ENCODE results near the gene ARMH4.

DNA sequence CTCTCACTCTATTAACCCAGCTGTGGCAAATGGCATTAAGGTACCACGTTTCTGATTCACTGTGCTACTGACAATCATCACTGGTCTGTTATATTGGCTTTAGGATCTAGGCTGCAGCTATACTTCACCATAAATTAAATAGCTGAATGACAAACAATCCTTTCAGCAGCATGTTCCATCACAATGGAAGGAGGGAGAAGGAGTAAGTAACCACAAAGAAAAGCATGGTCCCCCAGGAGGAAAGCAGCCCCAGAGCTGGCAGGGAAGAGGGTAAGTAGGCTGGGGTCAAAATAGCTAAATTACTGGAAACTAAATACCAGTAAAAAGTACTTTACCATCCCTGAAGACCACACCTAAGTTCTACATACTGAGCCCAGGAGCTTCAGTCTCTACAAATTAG lies 2.8 kb downstream of the ARMH4 start:
- TF ChIP-seq, protein P1, sequence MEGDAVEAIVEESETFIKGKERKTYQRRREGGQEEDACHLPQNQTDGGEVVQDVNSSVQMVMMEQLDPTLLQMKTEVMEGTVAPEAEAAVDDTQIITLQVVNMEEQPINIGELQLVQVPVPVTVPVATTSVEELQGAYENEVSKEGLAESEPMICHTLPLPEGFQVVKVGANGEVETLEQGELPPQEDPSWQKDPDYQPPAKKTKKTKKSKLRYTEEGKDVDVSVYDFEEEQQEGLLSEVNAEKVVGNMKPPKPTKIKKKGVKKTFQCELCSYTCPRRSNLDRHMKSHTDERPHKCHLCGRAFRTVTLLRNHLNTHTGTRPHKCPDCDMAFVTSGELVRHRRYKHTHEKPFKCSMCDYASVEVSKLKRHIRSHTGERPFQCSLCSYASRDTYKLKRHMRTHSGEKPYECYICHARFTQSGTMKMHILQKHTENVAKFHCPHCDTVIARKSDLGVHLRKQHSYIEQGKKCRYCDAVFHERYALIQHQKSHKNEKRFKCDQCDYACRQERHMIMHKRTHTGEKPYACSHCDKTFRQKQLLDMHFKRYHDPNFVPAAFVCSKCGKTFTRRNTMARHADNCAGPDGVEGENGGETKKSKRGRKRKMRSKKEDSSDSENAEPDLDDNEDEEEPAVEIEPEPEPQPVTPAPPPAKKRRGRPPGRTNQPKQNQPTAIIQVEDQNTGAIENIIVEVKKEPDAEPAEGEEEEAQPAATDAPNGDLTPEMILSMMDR (optimal IDR thresholded peaks at IDR 0.05 in 1 of 3, IDR thresholded peaks at IDR 0.05 in 1 of 3, conservative IDR thresholded peaks at IDR 0.05 in 1 of 3; ENCODE audit: extremely low read depth in 1 of 3, insufficient read depth in 2 of 3, low read length in 3 of 3), result no peak
- TF ChIP-seq EZH2 (IDR thresholded peaks at IDR 0.05; ENCODE audit: low read length), result no peak

Data from keratinocyte (primary cell).